HG02885 (cell line): ENCODE results near the gene CEBPG.

Experiments
- ATAC-seq: cut with Tn5 transposase; IDR thresholded peaks from one replicate; pipeline ENCODE4 v1.9.1; 2021; ENCODE audit warnings: mild to moderate bottlenecking; ENCODE audit not compliant: unreplicated experiment, poor library complexity

The CEBPG gene

DNA sequence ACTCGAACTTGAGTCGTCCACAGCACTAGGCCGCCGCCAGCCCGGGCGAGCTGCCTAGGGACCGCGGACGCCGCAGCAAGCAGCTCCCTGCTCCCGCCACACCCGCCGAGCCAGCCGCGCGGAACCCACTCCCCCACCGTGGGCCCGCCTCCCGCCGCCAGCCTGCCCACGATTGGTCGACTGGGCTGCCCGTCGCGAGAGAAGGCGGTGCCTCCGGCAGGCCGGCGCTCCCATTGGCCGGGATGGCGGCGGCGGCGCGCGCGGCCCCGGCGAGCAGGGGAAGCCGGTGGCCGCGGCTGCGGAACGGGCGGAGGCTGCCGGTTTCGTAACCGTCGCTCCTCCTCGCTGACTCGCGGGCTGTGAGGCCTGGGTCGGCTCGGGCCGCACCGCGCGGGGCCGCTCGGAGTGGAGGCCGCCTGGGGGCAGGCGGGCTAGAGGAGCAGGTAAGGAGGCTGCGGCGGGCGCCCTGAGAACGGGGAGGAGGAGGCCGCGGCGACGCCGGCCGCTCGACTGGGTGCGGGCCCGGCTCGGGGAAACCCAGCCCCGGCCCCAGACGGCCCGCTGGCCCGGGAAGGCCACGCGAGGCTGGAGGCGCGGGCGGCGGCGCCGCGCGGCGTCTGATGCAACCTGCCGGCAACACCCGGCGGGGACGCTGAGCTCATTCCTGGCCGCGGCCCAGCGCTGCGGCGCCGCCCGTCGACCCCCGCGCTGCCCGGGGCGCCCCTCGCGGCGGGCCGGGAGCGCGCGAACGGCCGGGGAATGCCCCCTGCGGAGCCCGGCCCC is at the start of gene CEBPG:
TSS of gene CEBPG (plus strand) at position 257 of the 783 bp plus-strand sequence. CDS start 5,531 bp downstream, outside the sequence.
- peak; percentile 91 for ATAC-seq

DNA sequence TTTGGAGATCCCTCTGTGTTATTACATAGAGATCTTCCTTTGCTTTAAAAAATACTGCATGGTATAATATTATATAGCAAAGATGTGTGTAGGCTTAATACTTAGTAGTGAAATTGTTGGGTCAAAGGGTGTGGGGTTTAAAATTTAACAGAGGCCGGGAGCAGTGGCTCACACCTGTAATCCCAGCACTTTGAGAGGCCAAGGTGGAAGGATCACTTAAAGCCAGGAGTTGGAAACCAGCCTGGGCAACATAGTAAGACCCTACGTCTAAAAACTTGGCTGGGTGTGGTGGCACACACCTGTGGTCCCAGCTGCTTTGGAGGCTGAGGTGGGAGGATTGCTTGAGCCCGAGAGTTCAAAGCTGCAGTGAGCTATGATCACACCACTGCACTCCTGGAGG is 48.9 kb upstream of the CEBPG start:
- no peak for ATAC-seq

DNA sequence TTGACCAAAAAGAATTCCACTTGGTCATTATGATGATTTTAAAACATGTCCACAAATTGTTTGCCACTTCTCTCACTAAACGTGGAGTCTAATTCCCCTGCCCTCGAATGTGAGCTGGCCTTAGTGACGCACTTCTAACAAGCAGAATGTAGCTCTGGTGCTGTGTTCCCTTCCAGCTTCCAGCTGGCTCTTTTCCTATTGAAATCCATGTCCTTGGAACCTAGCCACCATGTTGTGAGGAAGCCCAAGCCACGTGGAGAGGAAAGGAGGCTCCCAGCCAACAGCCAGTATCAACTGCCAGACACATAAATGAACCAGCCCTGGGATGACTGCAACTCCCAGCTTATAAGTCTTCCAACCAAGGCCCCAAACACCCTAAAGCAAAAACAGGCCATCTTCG is 47.6 kb upstream of the CEBPG start:
- ATAC-seq, result no peak

DNA sequence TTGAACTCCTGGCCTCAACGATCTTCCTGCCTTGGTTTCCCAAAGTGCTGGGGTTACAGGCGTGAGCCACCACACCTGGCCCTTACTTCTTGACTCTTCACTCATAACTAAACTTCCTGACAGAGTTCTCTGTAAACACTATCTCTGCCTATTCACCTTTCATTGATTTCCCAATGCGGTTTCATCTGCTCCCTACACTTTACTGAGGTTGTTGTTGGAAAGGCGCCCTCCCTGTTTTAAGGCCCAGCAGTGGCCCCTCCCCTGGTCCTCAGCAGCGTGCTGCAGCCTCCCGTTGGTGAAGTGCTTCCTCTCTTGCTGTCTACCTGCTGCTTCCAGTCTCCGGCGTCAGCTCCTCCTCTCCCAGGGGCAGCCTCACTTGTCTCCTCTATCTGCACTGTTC is 44.4 kb upstream of the CEBPG start:
- ATAC-seq, result no peak

DNA sequence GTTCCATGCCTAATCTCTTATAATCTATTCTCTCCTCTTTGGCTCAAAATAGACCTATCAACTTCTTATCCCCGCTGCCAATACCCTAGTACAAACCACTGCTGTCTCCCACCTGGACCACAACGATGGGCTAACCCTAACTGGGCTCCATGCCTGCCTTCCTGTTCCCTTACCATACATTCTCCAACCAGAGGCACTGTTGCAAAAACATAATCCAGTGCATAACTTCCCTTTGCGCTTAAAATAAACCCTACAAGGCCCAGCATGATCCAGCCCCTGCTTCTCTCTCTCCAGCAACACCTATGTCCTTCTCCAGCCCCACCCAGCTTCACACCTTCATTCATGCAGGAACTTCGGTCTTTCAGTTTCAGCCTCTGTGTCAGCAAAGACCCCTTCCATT is 43.8 kb upstream of the CEBPG start:
- no peak for ATAC-seq

DNA sequence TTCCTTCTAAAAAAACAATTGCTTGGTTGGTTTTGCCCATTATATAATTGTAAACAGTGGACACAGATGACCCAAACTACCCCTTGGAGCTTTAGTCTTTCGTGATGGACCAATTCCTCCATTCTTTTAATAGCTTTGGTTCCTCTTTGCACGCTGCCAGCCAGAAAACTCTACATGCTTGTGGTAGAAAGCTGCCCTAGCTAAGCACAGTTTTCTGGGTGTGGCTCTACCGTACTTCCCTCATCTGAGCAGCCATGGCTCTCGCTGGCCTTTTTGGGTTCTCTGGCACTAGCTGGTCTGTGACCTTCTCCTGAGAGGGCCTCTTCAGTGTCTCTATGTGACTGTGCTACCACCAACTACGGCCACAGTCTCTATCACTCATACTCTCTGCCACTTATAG is 41.3 kb upstream of the CEBPG start:
- no peak for ATAC-seq

DNA sequence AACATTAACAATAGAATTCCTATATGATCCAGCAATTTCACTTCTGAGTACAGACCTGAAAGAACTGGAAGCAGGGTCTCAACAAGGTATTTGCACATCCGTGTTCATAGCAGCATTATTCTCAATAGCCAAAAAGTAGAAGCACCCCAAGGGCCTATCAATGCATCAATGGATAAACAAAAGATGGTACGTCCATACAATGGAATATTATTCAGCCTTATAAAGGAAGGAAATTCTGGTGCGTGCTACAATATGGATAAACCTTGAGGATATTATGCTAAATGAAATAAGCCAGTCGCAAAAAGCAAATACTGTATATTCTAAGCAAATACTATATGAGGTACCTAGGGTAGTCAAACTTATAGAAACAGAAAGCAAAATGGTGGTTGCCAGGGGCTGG is 40.4 kb upstream of the CEBPG start:
- no peak for ATAC-seq

DNA sequence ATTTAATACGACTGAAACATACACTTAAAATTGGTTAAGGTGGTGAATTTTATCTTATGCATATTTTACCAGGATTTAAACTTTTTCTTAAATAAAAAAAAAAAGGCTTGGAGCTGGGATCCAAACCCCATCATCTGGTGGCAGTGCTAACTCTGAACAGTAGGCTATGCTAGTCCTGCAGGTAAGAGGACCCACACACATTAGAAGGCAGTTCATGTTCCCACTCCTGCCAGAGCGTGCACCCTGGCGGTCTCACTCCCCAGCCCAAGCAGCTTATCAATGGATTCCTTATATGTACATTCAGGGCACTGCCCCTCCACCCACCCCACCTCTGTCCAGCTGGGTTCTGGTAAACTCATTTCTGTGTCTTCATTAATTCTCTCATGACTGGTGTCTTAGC is 39.9 kb upstream of the CEBPG start:
- ATAC-seq, result no peak

DNA sequence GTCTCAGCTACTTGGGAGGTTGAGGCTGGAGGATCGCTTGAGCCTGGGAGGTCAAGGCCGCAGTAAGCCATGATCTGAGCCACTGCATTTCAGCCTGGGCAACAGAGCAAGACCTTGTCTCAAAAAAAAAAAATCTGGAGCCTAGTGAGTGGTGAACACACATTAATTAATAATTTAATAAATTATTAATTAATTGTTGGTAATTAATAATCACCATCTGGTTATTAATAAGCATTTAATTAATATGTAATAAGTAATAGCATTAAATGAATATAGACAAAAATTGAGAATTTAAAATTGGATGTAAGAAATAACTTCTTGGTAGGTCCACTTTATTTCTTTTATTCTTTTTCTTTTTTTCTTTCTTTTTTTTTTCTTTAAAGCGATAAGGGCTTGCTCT is 39.2 kb upstream of the CEBPG start:
- no peak for ATAC-seq

DNA sequence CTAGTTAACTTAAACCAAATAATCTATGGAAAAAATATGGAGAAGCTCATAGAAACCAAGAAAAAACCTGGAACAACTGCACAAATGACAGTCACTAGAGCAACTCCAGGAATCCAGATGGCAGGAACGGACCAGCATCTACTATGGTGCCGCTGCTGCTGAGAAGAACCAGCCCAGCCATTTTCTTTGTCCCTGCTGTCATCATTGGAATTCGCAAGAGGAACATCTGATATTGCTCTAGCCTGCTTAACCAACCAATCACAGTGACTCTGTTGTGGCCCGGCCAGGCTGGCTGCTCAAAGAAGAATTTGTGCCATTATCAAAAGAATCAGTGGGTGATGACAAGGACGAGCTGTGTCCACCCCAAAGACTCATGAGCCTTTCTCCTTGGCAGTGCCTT is 38.1 kb upstream of the CEBPG start:
- no peak for ATAC-seq

DNA sequence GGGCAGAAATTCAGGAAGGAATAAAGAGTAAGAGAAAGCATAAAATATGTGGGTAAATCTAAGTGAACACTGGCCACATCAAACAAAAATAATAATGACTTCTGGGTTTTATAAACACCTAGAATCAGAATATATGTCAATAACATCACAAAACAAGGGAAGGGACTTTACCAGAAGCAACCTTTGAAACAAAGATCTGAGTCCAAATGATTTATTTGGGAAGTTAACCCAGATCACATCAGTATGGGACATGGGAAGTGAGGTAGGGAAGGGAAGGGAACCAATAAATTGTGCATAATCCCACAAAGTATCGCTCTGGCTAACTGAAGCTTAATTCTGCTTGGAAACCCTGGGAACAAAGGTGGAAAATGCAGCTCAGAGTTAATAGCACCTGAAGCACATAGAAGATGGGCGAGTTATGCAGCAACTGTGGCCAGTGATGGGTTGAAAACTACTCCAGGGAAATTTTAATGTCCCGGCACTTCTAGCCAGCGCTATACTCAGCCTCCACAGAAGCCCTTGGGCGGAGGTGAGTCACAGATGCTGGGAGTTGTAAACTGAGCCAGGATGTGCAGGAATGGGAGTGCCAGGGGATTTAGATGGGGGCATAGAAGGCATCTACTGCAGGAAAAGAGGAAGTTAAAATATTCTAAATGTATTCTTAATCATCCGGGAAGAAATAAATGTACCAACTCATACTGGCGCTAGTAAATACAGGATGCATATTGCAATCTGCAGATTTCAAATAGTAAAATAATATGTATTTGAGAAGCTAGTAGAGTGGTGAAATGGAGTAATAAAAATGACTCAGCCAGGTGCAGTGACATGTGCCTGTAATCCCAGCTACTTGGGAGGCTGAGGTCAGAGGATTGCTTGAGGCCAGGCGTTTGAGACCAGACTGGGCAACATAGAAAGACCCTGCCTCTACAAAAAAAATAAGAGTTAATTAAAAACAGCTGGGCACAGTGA is 34.2 kb upstream of the CEBPG start:
- ATAC-seq, result no peak

DNA sequence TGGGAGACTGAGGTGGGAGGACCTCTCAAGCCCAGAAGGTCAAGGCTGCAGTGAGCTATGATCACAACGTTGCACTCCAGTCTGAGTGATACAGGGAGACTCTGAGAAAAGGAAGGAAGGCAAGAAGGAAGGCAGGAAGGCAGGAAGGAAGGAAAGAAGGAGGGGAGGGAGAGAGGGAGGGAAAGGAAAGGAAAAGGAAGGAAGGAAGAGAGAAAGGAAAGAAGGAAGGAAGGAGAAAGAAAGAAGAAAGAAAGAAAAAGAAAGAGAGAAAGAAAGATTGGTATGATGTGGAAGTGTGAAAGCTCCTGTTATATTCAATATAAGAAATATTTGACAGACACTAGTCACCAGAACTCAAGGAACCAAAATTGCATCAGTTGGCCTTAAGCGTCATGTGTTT is 32.5 kb upstream of the CEBPG start:
- ATAC-seq, result no peak

DNA sequence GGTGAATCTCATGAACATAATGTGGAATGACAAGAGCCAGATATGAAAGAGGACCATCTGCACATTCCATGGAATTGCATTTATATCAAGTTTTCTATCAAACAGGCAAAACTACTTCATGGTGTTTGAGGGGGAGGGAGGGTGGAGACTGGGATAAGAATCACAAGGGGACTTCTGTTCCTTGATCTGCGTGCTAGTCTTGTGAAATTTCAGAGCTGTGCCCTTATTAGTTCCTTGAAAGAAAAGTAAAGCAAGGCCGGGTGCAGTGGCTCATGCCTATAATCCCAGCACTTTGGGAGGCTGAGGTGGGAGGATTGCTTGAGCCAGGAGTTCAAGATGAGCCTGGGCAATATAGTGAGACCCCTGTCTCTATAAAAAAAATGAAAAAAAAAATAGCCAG is 30.2 kb upstream of the CEBPG start:
- ATAC-seq, result no peak

DNA sequence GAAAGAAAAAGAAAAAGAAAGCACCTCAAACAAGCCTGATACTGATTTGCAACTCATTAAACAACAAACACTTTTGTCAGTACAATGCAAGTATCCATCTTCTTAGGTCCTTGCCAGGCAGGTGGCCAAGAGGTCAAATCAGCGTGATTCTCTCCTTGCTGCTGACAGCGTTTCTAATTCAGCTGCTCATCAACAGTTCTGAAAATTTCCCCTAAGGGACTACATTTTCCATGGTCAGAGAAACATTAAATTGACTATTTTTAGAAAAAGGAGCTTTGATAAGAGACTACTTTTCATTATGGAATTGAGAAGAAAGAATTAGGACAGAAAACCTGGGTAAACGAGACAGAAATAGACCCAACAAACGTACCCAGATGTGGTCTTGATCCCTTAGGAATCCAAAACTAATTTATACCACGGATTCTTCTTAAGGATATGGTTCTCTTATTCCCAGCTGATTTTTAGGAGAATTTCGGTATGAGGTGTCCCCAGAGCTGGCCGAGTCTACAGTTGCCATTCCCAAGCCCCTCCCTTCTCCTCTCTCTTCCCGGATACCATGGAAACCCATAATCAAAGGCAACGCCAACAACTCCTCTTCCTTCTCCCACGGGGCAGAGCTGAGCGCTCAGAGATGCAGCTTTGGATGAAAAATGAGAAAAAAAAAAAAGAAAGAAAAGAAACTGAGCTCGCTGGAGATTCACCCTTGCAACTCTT is 29.5 kb upstream of the CEBPG start:
- no peak for ATAC-seq

DNA sequence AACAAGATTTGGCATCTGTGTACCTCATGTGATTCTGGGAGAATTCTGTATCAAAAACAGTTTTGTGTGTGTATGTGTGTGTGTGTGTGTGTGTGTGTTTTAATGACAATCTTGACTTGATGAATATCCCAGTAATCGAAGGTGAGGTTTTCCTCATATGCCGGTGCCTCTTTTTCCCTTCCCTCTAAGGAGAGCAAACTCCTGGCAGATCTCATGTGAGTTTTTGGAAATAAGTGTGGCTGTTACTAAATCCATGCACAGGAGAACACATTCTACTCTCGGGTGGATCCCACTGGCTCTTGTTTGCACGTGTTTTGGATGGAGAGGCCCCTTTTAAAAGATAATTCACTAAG is 29.0 kb upstream of the CEBPG start:
- ATAC-seq, result no peak

DNA sequence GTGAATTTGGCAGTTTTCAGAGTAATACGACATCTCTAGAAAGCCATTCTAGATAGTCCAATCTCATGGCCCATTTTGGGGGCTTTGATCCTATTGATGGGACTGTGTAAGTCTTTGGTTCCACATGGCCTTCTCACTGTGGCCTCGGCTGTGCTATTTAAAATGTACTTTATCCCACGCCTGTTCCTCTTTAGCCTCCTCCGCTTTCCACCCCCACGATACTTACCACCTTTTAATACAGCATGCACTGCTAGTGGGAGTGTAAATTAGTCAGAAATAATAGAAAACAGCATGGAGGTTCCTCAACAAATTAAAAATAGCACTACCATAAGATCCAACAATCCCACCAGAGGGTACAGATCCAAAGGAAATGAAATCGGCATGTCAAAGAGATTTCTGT is 28.3 kb upstream of the CEBPG start:
- ATAC-seq, result no peak

DNA sequence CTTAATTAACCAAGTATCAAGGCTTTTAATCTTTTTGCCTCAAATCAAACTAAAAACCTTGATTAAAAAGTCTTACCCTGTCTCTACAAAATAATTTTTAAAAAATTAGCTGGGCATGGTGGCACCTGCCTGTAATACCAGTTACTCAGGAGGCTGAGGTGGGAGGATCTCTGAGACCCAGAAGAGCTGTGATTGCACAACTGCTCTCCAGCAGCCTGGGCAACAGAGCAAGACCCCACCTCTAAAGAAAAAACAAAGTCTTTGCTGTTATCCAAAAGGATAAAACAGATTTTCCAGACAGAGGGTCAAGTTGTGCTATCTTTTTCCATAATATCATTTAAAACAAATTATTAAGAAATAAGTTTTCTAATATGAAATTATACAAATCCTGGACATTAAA is 26.8 kb upstream of the CEBPG start:
- no peak for ATAC-seq

DNA sequence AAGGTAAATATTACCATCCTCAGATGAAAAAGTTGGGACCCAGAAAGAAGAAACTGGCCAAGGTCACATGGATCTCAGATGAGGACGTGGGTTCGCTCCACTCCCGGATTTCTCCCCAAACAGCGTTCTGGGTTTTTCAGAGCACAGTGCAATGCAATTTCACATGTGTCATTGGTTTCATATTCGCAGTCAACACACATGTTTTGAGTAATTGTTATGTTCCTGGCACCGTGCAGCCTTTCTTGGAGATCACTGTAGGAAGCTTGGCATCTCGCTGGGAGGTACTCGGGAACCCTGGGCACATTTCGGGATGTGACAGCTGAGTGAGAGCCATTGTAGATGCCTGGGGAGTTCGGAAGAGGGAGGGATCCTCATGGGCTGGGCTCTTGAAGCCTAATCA is 26.2 kb upstream of the CEBPG start:
- no peak for ATAC-seq

DNA sequence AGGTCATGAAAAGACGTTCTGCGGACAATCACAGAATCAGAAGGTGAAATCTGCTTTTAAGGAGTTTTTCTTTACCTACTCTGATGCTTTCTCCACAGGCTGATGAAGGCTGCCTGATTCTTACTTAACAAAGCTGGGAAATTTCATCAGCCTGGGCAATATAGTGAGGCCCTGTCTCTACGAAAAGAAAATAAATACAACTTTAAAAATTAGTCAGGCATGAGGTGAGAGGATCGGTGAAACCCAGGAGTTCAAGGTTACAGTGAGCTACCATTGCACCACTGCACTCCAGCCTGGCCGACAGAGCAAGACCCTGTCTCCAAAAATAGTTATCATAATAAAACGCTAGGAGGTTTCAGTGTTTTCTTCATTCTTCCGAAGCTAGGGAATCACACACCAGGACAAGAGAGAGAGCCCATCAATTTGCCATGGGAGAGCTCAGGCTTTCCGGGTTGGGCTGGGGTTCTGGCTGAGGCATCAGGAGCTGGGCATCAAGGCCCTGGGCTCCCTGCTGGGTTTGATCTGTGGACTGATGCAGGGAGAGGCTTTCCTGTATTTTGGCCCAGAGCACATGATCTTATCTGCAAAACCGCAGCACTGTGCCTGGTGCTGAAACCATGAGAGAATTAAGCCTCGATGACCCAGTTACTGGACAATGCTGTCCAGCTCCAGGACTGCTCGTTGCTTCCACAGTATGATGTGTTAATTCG is 25.1 kb upstream of the CEBPG start:
- no peak for ATAC-seq
